Measurements from ENCODE around the gene SLC16A8.

SLC16A8 gene

DNA sequence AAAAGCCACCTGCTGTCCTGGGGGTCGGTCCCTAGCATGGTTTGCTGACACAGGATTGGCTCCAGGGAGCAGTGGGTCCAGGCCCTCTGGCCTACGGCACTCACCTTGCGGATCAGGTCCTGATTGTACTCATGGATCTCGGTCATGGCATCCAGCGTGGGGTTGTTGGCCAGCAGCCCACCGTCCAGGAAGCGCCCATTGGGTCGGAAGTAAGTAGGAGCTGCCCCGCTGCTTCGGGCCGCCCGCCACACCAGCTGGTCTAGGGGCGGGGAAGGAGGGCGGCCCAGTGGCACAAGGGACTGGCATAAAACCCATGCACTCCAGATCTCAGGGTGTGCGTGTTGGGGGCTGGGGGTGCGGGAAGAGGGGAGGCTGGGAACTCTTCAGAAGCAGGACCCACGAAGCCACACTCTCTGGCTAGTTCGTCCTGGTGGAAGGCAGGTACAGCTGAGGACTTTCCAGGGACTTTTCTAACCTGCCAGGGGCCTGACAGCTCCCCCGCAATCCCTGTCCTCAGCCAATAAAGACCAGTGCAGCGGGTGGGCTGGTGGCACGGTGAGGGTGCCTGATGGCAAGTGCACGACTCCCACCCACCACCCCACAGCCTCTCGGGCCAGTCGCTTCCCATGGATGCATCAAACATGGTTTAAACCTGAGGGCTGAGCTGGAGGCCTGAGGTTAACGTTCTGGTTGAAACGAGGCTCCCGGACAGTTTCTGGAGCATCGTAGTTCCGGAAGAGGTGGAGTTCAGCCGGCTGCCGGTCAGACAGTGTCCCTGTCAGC lies 31.6 kb upstream of the SLC16A8 start:
- no peak overlapping the region for H3K4me3 ChIP-seq
- no peak for TF ChIP-seq POLR2AphosphoS5 (IDR thresholded peaks at IDR 0.05; ENCODE audit: borderline replicate concordance, low read depth, low read length)
- TF ChIP-seq EZH2 (IDR thresholded peaks at IDR 0.05) = no peak
- no peak for TF ChIP-seq FOXP2 (optimal IDR thresholded peaks at IDR 0.05; ENCODE audit: control extremely low read depth, extremely low read length, insufficient read depth)
- no peak overlapping the region for H3K27ac ChIP-seq
- no peaks in the 10 kb centered on the region for H3K9me3 ChIP-seq (ENCODE audit: low read depth, low read length)
- H3K9ac ChIP-seq (ENCODE audit: insufficient read length) = no peak overlapping the region
- no peak for DNase-seq (ENCODE audit: low read depth, low spot score)
- no peaks in the 10 kb centered on the region for H3K36me3 ChIP-seq (ENCODE audit: insufficient read depth, low read length)

DNA sequence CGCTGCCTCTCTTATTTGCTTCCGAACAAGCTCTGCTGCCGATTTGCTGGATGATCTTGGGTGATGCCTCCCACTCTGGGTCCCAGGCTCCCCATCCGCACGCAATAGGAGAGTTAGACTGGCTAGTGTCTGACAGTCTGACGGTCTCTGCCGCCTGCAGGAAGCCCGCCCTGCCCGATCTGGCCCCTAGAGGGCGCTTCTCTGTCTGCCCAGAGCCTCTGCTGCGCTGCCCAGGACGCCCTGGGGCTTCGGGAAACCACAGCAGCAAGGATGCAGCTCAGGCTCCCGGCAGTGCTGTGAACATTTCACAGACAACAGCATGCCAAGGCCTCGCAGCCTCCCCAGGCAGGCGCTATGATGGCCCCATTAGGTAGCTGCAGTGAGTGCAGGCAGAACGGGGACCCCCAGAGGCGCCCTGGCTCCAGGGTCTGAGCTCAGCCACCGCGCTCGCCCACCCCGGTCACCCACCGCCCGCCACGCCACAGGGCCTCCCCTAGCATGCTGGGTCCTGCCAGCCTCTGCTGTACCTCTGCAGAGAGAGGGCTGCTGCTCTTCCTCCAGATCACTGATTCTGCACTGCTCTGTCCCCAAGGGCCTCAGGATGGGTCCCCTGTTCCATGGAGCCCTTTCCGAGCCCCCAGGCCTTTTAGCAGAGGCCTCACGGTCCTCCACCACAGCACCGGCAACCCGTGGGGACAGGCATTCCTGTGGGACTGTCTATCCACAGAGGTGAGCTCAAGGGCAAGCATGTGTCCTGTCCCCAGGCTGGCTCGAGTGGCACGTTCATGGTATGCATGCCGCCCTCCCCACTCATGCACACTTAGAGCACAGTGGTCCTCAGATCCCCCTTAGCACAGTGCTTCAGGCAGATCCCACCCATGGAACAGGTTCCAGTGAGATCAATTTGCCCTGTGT lies 30.8 kb upstream of the SLC16A8 start:
- no peaks in the 10 kb centered on the region for H3K9me3 ChIP-seq (ENCODE audit: low read depth, low read length)
- H3K4me3 ChIP-seq = no peak overlapping the region
- no peak overlapping the region for H3K27ac ChIP-seq
- TF ChIP-seq POLR2AphosphoS5 (IDR thresholded peaks at IDR 0.05; ENCODE audit: borderline replicate concordance, low read depth, low read length) (no peak), FOXP2 (optimal IDR thresholded peaks at IDR 0.05; ENCODE audit: control extremely low read depth, extremely low read length, insufficient read depth) (no peak), EZH2 (IDR thresholded peaks at IDR 0.05) (no peak)
- H3K9ac ChIP-seq (ENCODE audit: insufficient read length) = no peak overlapping the region
- no peaks in the 10 kb centered on the region for H3K36me3 ChIP-seq (ENCODE audit: insufficient read depth, low read length)
- peak; percentile 18 for DNase-seq (ENCODE audit: low read depth, low spot score)

GRCh38 chr22:38112381-38112780 lies 28.4 kb upstream of the SLC16A8 start:
- Histone ChIP-seq H3K27ac (no peak overlapping the region), H3K9me3 (ENCODE audit: low read depth, low read length) (no peaks in the 10 kb centered on the region), H3K9ac (ENCODE audit: insufficient read length) (no peak overlapping the region), H3K4me3 (no peak overlapping the region), H3K36me3 (ENCODE audit: insufficient read depth, low read length) (no peaks in the 10 kb centered on the region)
- no peak for TF ChIP-seq EZH2 (IDR thresholded peaks at IDR 0.05)
- TF ChIP-seq FOXP2 (optimal IDR thresholded peaks at IDR 0.05; ENCODE audit: control extremely low read depth, extremely low read length, insufficient read depth) = no peak
- no peak for TF ChIP-seq POLR2AphosphoS5 (IDR thresholded peaks at IDR 0.05; ENCODE audit: borderline replicate concordance, low read depth, low read length)
- no peak for DNase-seq (ENCODE audit: low read depth, low spot score)

DNA sequence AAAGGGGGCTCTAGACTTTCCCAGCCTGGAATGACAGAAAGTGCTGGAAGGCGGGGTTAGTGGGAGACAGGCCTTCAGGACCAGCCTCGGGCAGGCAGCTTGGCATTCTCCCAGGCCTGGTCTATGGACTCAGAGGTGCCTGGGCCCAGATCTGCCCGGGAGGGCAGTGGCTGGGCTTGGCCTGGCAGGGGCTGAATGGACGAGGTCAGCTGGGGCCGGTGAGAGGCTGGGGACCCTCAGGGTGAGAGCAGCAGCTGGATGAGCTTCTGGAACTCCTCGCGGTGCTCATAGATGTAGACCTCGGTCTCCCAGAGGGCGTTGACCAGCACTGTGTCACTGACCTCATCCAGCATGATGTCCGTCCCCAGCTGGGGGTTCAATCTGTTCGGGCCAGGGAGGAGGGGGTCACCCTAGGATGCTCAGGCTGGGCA lies 28.0 kb upstream of the SLC16A8 start:
- H3K27ac ChIP-seq = no peak overlapping the region
- no peaks in the 10 kb centered on the region for H3K9me3 ChIP-seq (ENCODE audit: low read depth, low read length)
- H3K36me3 ChIP-seq (ENCODE audit: insufficient read depth, low read length) = no peaks in the 10 kb centered on the region
- H3K4me3 ChIP-seq = no peak overlapping the region
- no peak for TF ChIP-seq FOXP2 (optimal IDR thresholded peaks at IDR 0.05; ENCODE audit: control extremely low read depth, extremely low read length, insufficient read depth)
- TF ChIP-seq EZH2 (IDR thresholded peaks at IDR 0.05) = no peak
- TF ChIP-seq POLR2AphosphoS5 (IDR thresholded peaks at IDR 0.05; ENCODE audit: borderline replicate concordance, low read depth, low read length) = no peak
- DNase-seq (ENCODE audit: low read depth, low spot score) = no peak
- H3K9ac ChIP-seq (ENCODE audit: insufficient read length) = no peak overlapping the region

DNA sequence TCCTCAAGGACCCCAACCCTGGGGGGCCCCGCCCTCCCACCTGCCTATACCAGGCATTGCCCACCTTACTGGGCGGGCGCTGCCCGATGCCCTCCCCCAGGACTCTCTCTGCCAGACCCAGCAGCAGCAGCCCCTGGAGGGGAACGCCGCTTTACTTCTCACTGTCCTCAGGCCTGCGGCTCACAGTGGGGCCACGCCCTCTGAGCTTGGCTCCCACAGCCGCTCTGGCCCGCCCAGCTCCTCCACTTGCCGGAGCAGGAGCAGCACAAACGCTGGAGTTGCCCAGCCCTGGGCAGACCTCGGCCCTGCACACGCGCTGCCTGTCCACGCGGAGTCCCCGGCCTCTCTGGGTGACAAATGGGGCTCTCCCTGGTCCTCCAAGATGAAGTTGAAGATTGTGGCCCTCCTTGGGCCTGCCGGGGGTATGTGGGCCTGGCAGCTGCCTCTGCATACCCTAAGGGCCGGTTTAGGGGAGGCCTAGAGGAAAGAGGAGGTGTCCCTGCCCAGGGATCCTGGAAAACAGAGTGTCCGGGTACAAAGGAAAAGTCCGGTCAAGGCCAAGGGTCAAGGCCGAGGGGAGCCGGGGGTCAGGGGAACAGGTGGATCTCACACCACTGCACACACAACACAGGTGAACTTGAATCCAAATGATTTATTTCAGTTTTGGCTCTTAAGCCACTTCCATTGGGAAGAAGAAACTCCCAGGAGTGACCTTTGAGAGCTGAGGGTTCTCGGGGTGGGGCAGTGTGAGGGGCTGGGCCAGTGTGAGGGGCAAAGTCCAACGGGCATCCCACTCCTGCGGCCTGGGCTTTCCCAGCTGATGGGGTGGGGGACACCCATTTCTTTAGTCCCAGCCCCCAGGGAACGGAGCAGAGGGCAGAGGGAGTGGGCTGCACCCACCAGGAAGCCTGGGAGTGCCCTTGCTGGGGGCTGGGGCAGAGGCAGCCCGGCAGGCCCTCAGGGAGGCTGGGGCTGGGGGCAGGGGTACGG lies 27.2 kb upstream of the SLC16A8 start:
- DNase-seq (ENCODE audit: low read depth, low spot score) = no peak
- H3K4me3 ChIP-seq = no peak overlapping the region
- H3K9me3 ChIP-seq (ENCODE audit: low read depth, low read length) = no peaks in the 10 kb centered on the region
- no peak overlapping the region for H3K9ac ChIP-seq (ENCODE audit: insufficient read length)
- TF ChIP-seq FOXP2 (optimal IDR thresholded peaks at IDR 0.05; ENCODE audit: control extremely low read depth, extremely low read length, insufficient read depth) (no peak), POLR2AphosphoS5 (IDR thresholded peaks at IDR 0.05; ENCODE audit: borderline replicate concordance, low read depth, low read length) (no peak), EZH2 (IDR thresholded peaks at IDR 0.05) (no peak)
- no peak overlapping the region for H3K27ac ChIP-seq
- H3K36me3 ChIP-seq (ENCODE audit: insufficient read depth, low read length) = no peaks in the 10 kb centered on the region

DNA sequence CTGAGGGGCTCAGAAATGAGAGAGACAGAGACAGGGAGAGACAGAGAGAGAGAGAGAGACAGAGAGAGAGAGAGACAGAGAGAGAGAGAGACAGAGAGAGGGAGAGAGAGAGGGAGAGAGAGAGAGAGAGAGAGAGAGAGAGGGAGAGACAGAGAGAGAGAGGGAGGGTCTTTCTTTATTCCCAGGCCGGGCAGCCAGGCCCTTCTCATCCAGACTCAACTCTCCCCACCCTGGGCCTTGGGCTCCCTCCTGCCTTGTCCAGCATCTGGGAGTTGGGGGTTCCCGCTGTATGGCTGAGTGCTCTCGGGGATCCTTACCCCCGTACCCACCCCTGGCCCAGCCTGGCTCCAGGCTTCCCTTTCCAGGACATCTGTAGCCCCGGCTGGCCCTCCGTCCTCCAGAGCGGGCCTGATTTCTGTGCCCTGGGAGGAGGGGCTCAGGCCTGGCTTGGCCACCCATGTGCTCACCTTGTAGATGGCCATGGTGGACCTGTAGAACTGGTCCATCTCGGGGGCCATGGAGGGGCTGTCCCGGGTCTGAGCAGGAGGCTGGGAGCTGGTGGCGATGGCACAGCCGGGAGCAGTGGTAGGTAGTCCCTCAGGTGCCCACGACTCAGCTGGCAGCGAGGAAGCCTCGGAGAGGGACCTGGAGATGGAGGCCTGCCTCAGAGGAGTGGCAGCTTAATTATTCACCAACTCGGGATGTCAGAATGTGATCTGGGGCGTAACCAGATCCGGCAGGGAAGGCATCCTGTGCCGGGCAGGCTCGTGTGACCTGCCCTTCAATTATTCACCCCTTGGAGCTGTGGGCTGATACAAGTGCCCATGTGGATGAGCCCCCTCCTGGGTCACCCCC lies 26.3 kb upstream of the SLC16A8 start, which contains the start of gene BAIAP2L2:
BAIAP2L2 (minus strand) TSS at position 677 of the 855 bp plus-strand sequence; CDS start at position 518, 159 bp downstream.
- H3K36me3 ChIP-seq (ENCODE audit: insufficient read depth, low read length) = no peaks in the 10 kb centered on the region
- DNase-seq (ENCODE audit: low read depth, low spot score) = no peak
- H3K4me3 ChIP-seq = no peak within 1 kb of the TSS
- H3K9ac ChIP-seq (ENCODE audit: insufficient read length) = no peak within 1 kb of the TSS
- TF ChIP-seq POLR2AphosphoS5 (IDR thresholded peaks at IDR 0.05; ENCODE audit: borderline replicate concordance, low read depth, low read length) = no peak
- TF ChIP-seq FOXP2 (optimal IDR thresholded peaks at IDR 0.05; ENCODE audit: control extremely low read depth, extremely low read length, insufficient read depth) = no peak
- no peak for TF ChIP-seq EZH2 (IDR thresholded peaks at IDR 0.05)
- no peaks in the 10 kb centered on the region for H3K9me3 ChIP-seq (ENCODE audit: low read depth, low read length)
- H3K27ac ChIP-seq = no peak within 1 kb of the TSS
